Measurements from ENCODE around the gene PAGR1. TPM values are rescaled to one million over a fixed set of nuclear protein-coding genes. Genes with fewer than 3 reads are reported as not detected.

Gene PAGR1
- total RNA-seq, 1 experiment from 2014 or later: 32.0 TPM

DNA sequence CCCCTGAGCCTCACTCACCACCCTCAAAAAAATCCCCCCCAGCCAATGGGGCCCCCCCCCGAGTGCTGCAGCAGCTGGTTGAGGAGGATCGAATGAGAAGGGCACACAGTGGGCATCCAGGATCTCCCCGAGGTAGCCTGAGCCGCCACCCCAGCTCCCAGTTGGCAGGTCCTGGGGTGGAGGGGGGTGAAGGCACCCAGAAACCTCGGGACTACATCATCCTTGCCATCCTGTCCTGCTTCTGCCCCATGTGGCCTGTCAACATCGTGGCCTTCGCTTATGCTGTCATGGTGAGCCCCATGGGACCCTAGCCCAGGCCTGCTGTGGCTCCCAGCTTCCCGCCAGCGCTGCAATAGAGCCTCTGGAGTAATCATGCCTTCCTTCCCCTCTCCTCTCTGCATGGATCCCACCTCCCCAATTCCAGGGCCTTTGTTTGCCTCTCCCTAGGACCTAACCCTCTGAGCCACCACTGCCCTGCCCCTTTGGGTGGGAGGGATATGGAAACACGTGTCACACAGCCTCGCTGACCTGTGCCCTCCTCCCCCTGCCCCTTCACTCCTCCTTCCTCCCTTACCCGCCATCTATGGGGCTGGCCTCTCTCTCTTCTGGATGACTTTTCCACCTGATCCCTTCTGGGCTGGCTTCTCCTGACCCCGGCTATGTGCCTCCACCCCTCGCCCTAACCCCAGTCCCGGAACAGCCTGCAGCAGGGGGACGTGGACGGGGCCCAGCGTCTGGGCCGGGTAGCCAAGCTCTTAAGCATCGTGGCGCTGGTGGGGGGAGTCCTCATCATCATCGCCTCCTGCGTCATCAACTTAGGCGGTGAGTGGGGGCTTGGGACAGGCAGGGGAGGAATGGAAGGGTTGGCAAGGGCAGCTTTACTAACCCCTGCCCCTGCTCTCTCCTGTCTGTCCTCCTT is 2.0 kb upstream of the PAGR1 start:
- Mint-ChIP-seq H3K9me3 (ENCODE audit: low read depth, unreplicated experiment) (no peaks in the 10 kb centered on the region), H3K4me1 (ENCODE audit: low read depth, unreplicated experiment) (peaks cover 33% of the 10 kb centered on the region), H3K27ac (ENCODE audit: unreplicated experiment) (peak overlapping the region; percentile 94), H3K27me3 (ENCODE audit: unreplicated experiment) (peaks cover 39% of the 10 kb centered on the region), H3K36me3 (ENCODE audit: insufficient read depth, unreplicated experiment) (peaks cover 85% of the 10 kb centered on the region), H3K4me3 (ENCODE audit: low read depth, unreplicated experiment) (peak overlapping the region; percentile 96)
- no peak for DNase-seq
- TF ChIP-seq, protein P1, sequence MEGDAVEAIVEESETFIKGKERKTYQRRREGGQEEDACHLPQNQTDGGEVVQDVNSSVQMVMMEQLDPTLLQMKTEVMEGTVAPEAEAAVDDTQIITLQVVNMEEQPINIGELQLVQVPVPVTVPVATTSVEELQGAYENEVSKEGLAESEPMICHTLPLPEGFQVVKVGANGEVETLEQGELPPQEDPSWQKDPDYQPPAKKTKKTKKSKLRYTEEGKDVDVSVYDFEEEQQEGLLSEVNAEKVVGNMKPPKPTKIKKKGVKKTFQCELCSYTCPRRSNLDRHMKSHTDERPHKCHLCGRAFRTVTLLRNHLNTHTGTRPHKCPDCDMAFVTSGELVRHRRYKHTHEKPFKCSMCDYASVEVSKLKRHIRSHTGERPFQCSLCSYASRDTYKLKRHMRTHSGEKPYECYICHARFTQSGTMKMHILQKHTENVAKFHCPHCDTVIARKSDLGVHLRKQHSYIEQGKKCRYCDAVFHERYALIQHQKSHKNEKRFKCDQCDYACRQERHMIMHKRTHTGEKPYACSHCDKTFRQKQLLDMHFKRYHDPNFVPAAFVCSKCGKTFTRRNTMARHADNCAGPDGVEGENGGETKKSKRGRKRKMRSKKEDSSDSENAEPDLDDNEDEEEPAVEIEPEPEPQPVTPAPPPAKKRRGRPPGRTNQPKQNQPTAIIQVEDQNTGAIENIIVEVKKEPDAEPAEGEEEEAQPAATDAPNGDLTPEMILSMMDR (IDR thresholded peaks at IDR 0.05; ENCODE audit: unreplicated experiment): no peak
- BruUV-seq (replicated peaks): no TSS peak
- intact Hi-C loops (cut with micrococcal nuclease; ENCODE audit: unreplicated experiment): loop anchor here (10.0 kb wide), 1 partner anchor 109 kb away; no protein-coding TSS in a partner anchor
- CTCF ChIA-PET: no interaction called here

DNA sequence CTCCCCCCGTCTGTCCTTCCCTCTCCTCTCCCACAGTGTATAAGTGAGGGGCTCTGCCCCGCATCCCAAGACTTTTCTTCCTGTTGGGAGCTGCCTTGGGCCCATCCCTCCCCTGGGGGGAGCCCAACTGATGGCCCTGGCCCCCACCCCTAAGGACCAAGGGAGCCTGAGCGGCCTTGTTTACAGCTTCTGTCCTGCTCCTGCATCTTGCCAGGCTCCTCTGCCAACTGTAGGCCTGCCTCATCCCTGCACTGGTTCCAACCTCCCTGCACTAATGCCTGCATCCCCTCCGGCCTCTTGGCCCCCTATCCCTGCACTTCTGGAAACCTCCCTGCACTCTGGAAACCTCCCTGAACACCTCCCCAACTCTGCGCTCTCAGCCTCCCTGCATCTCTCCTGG is 1.4 kb upstream of the PAGR1 start:
- no peaks in the 10 kb centered on the region for H3K9me3 Mint-ChIP-seq (ENCODE audit: low read depth, unreplicated experiment)
- TF ChIP-seq, protein P1 (IDR thresholded peaks at IDR 0.05; ENCODE audit: unreplicated experiment): no peak
- CTCF ChIA-PET: interaction anchor here (1.5 kb wide), 1 partner anchor 218 kb away, joined by 3 read pairs; no protein-coding TSS in a partner anchor
- H3K4me3 Mint-ChIP-seq (ENCODE audit: low read depth, unreplicated experiment): peak overlapping the region; percentile 96
- peaks cover 39% of the 10 kb centered on the region for H3K27me3 Mint-ChIP-seq (ENCODE audit: unreplicated experiment)
- no TSS peak for BruUV-seq (replicated peaks)
- peaks cover 37% of the 10 kb centered on the region for H3K4me1 Mint-ChIP-seq (ENCODE audit: low read depth, unreplicated experiment)
- H3K27ac Mint-ChIP-seq (ENCODE audit: unreplicated experiment): peak overlapping the region; percentile 94
- H3K36me3 Mint-ChIP-seq (ENCODE audit: insufficient read depth, unreplicated experiment): peaks cover 89% of the 10 kb centered on the region
- DNase-seq: no peak
- intact Hi-C loops (cut with micrococcal nuclease; ENCODE audit: unreplicated experiment): loop anchor here (10.0 kb wide), 1 partner anchor 110 kb away; no protein-coding TSS in a partner anchor

DNA sequence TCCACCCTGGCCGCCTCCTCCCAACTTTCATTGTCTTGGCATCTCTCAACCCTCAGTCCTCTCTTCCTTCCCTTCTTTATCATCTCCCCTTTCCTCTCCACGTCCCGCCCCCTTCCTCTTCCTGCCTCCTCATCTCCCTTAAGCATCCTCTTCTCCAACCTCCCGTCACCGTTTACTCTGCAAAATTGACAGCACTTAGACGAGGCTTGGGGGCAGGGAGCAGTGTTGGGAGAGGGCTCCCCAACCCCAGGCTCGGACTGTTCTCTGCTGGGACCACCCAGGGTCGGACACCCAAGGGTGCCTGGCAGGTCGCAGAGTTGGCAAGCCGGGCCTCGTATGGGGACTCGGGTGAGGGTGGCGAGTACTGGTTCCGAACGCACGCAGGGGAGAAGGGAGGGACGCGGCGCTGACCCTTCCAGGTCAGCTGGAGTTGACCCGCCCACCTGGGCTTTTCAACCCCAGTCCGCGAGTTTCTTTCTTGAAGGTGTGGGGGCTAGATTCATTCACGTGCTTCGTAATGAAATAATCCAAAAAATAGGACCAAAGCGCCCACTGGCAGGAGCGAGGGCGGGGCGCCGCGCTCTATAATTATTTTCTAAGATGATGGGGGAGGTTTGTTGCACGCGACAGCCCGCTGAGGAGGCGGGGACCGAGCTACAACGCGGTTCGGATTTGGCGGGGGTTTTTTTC is 775 bp upstream of the PAGR1 start:
- peak overlapping the region; percentile 96 for H3K4me3 Mint-ChIP-seq (ENCODE audit: low read depth, unreplicated experiment)
- BruUV-seq (replicated peaks): no TSS peak
- H3K27ac Mint-ChIP-seq (ENCODE audit: unreplicated experiment): peak overlapping the region; percentile 94
- DNase-seq: no peak
- H3K4me1 Mint-ChIP-seq (ENCODE audit: low read depth, unreplicated experiment): peaks cover 42% of the 10 kb centered on the region
- H3K36me3 Mint-ChIP-seq (ENCODE audit: insufficient read depth, unreplicated experiment): peaks cover 90% of the 10 kb centered on the region
- intact Hi-C loops (cut with micrococcal nuclease; ENCODE audit: unreplicated experiment): loop anchor here (10.0 kb wide), 1 partner anchor 110 kb away; no protein-coding TSS in a partner anchor
- CTCF ChIA-PET: interaction anchor here (0.7 to 3.5 kb wide), 9 partner anchors 8 to 217 kb away, joined by 3 to 35 read pairs (median 6); partner anchors contain the start of genes ASPHD1, KIF22, MAZ and SEZ6L2
- no peaks in the 10 kb centered on the region for H3K9me3 Mint-ChIP-seq (ENCODE audit: low read depth, unreplicated experiment)
- H3K27me3 Mint-ChIP-seq (ENCODE audit: unreplicated experiment): peaks cover 39% of the 10 kb centered on the region
- TF ChIP-seq, protein P1 (IDR thresholded peaks at IDR 0.05; ENCODE audit: unreplicated experiment): no peak

DNA sequence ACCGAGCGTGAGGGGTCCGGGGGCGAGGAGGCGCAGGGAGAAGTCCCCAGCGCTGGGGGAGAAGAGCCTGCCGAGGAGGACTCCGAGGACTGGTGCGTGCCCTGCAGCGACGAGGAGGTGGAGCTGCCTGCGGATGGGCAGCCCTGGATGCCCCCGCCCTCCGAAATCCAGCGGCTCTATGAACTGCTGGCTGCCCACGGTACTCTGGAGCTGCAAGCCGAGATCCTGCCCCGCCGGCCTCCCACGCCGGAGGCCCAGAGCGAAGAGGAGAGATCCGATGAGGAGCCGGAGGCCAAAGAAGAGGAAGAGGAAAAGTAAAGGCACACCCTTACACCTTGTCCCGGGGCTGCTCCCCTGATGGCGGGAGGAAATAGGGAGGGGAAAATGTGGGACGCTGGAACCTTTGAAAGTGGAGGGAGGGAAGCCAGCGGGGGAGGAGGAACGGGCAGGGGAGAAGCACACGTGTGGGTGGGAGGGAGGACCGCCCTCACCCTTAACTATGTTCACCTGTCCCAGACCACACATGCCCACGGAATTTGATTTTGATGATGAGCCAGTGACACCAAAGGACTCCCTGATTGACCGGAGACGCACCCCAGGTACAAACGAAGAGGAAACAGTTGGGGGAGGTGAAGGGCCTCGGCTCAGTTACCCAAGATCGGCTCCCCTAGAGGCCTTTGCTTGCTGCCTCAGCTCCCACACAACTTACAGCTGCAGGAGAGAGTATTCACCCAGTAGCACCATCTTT is 916 bp downstream of the PAGR1 start:
- Mint-ChIP-seq H3K4me1 (ENCODE audit: low read depth, unreplicated experiment) (peaks cover 42% of the 10 kb centered on the region), H3K36me3 (ENCODE audit: insufficient read depth, unreplicated experiment) (peaks cover 90% of the 10 kb centered on the region), H3K27ac (ENCODE audit: unreplicated experiment) (peak overlapping the region; percentile 94), H3K27me3 (ENCODE audit: unreplicated experiment) (peaks cover 36% of the 10 kb centered on the region), H3K4me3 (ENCODE audit: low read depth, unreplicated experiment) (peak overlapping the region; percentile 96), H3K9me3 (ENCODE audit: low read depth, unreplicated experiment) (no peaks in the 10 kb centered on the region)
- peak; percentile 76 for DNase-seq
- TF ChIP-seq, protein P1 (IDR thresholded peaks at IDR 0.05; ENCODE audit: unreplicated experiment): no peak
- intact Hi-C loops (cut with micrococcal nuclease; ENCODE audit: unreplicated experiment): loop anchor here (10.0 kb wide), 1 partner anchor 112 kb away; no protein-coding TSS in a partner anchor
- CTCF ChIA-PET: interaction anchor here (0.6 to 3.5 kb wide), 15 partner anchors 10 to 169 kb away, joined by 3 to 35 read pairs (median 4); partner anchors contain the start of genes KIF22, MAZ and SEZ6L2
- no TSS peak for BruUV-seq (replicated peaks)
